ENCODE measurements around the gene GNG4. TPM values are rescaled to one million over a fixed set of nuclear protein-coding genes. Genes with fewer than 3 reads are reported as not detected.

Gene GNG4
- total and polyA plus RNA-seq, 4 donors, result 0.11 to 0.57 (median 0.21) TPM; not detected in 1

DNA sequence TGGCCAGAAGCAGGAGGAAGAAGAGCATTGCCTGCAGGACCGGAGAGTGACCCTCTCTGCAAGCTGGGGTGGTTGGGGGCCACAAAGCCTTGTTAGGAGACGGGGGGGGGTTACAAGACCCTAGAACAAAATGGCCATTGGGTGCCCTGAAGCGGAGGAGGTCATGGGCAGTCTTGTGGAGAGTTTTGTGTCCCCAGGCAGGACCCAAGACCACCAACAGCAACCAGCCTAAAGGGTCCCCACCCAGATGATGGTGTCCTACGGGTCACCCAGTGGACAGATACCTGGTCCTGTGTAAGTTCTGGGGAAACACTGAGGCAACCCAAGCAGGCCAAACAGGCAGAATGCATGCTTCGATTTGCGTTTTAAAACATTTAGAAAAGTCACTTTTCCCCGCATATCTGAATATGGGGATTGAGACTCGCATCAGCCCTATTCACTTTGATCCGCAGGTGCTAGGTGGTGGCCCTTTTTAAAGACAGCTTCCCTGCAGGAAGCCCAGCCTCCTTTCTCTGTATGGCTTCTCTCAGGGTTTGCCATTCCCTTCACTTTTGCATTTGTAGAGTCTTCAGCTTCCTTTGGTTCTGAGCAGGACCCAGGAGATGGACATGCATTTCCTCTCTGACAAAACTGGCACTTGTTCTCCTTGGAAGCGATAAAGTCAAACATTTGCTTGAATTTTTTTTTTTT lies 21.1 kb downstream of the GNG4 start:
- no peak overlapping the region for H3K27ac ChIP-seq (ENCODE audit: low read depth in 1 of 2, low read length in 1 of 2)
- no peaks in the 10 kb centered on the region for H3K36me3 ChIP-seq (ENCODE audit: control insufficient read depth in 4 of 4, insufficient read depth in 4 of 4, low read length in 4 of 4)
- peaks cover 0 to 5% (median 0%) of the 10 kb centered on the region in 5 donors for H3K4me1 ChIP-seq (ENCODE audit: control insufficient read depth in 5 of 5, insufficient read depth in 5 of 5, low read length in 5 of 5)
- DNase-seq (no peak), ATAC-seq (ENCODE audit: insufficient read depth, low FRiP score) (no peak)
- peaks cover 0 to 5% (median 0%) of the 10 kb centered on the region in 4 donors for H3K9me3 ChIP-seq (ENCODE audit: control insufficient read depth in 4 of 4, insufficient read depth in 3 of 4, low read length in 3 of 4)
- no peaks in the 10 kb centered on the region for H3K27me3 ChIP-seq (ENCODE audit: control insufficient read depth in 3 of 3, insufficient read depth in 3 of 3, low read length in 2 of 3)
- no peak overlapping the region for H3K9ac ChIP-seq (ENCODE audit: insufficient read depth in 1 of 2, low read length in 2 of 2)
- TF ChIP-seq CTCF (IDR thresholded peaks at IDR 0.05; ENCODE audit: control extremely low read depth, extremely low read depth), result no peak
- no peak overlapping the region for H3K4me3 ChIP-seq
- WGBS, 2 donors, result 89 to 90% methylated on average over 10 of the region's 10 CpGs

DNA sequence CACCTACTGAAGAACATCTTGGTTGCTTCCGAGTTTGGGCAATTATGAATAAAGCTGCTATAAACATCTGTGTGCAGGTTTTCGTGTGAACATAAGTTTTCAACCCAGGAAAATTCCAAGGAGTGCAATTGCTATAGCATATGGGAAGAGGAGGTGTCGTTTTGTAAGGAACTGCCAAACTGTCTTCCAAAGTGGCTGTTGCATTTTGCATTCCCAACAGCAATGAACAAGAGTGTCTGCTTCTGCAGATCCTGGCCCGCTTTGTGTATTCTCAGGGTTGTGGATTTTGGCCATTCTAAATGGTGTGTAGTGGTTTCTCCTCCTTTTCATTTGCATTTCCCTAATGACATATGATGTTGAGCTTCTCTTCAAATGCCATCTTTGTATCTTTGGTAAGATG lies 23.8 kb downstream of the GNG4 start:
- TF ChIP-seq CTCF (IDR thresholded peaks at IDR 0.05; ENCODE audit: control extremely low read depth, extremely low read depth), result no peak
- WGBS, 2 donors, result 90 to 95% methylated on average over 4 of the region's 4 CpGs
- ATAC-seq (ENCODE audit: insufficient read depth, low FRiP score), result no peak

DNA sequence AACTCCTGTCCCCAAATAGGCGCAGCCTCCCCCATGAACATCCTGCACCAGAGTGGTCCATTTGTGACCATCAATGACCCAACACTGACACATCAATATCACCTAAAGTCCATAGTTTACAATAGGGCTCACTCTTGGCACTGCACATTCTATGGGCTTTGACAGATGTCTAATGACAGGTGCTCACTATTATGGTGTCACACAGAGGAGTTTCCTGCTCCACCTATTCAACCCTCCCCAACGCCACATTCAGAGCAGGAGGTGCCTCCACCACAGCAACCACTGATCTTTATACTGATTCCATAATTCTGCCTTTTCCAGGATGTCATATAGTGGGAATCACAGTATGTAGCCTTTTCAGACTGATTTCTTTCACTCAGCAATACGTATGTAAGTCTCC lies 24.2 kb downstream of the GNG4 start:
- WGBS, 2 donors, result 83 to 97% methylated on average over 3 of the region's 3 CpGs
- no peaks in the 10 kb centered on the region for H3K27me3 ChIP-seq (ENCODE audit: control insufficient read depth in 3 of 3, insufficient read depth in 3 of 3, low read length in 2 of 3)
- ATAC-seq (ENCODE audit: insufficient read depth, low FRiP score) (no peak), DNase-seq (no peak)
- H3K27ac ChIP-seq (ENCODE audit: low read depth in 1 of 2, low read length in 1 of 2), result no peak overlapping the region
- TF ChIP-seq CTCF (IDR thresholded peaks at IDR 0.05; ENCODE audit: control extremely low read depth, extremely low read depth), result no peak
- no peak overlapping the region for H3K4me3 ChIP-seq
- no peak overlapping the region for H3K9ac ChIP-seq (ENCODE audit: insufficient read depth in 1 of 2, low read length in 2 of 2)
- H3K9me3 ChIP-seq (ENCODE audit: control insufficient read depth in 4 of 4, insufficient read depth in 3 of 4, low read length in 3 of 4), result peaks cover 0 to 3% (median 0%) of the 10 kb centered on the region in 4 donors
- H3K36me3 ChIP-seq (ENCODE audit: control insufficient read depth in 4 of 4, insufficient read depth in 4 of 4, low read length in 4 of 4), result no peaks in the 10 kb centered on the region
- H3K4me1 ChIP-seq (ENCODE audit: control insufficient read depth in 5 of 5, insufficient read depth in 5 of 5, low read length in 5 of 5), result no peaks in the 10 kb centered on the region

More for the DNA sequence above, 23.8 kb downstream of the GNG4 start:
- no peak for DNase-seq
- H3K27me3 ChIP-seq (ENCODE audit: control insufficient read depth in 3 of 3, insufficient read depth in 3 of 3, low read length in 2 of 3), result no peaks in the 10 kb centered on the region
- H3K4me1 ChIP-seq (ENCODE audit: control insufficient read depth in 5 of 5, insufficient read depth in 5 of 5, low read length in 5 of 5), result no peaks in the 10 kb centered on the region
- no peak overlapping the region for H3K4me3 ChIP-seq
- H3K27ac ChIP-seq (ENCODE audit: low read depth in 1 of 2, low read length in 1 of 2), result no peak overlapping the region
- H3K36me3 ChIP-seq (ENCODE audit: control insufficient read depth in 4 of 4, insufficient read depth in 4 of 4, low read length in 4 of 4), result no peaks in the 10 kb centered on the region
- H3K9ac ChIP-seq (ENCODE audit: insufficient read depth in 1 of 2, low read length in 2 of 2), result no peak overlapping the region
- peaks cover 0 to 4% (median 0%) of the 10 kb centered on the region in 4 donors for H3K9me3 ChIP-seq (ENCODE audit: control insufficient read depth in 4 of 4, insufficient read depth in 3 of 4, low read length in 3 of 4)

All from lung (tissue), 12 donors.